ENCODE measurements around the gene SYTL2. TPM values are rescaled to one million over a fixed set of nuclear protein-coding genes. Genes with fewer than 3 reads are reported as not detected.

SYTL2 gene
- total and polyA plus RNA-seq, 9 donors: 4.2 to 26.1 (median 8.2) TPM

DNA sequence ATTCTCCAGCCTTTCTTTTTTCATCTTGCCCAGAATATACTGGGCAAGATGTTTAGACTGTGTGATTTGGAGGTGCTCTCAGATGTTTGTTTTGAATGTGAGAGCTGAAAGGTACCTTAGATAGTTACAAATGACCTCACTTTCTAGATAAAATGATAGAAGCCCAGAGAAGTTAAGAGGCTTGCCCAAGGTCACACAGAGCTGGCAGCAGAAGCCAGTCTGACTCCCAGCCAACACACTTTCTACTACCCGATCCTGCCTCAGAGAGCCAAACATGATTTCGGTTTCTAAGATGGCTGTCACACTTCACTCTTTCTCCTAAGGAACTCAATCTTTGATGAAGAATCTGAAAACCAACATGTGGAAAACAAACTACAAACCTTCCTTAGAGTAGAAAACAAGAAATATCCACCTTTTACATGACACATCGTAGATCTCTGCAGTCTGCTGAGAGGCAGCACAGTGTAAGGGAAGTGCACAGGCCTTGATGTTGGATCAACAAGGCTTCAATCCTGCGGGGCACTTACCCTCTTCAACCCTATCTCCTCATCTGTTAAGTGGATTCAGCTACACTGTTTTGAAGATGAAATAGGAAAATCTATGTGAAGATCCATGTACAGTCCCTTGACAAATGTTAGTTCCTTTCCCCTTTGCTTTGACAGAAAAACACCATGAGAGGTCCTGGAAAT is 58.6 kb downstream of the SYTL2 start:
- Histone ChIP-seq H3K9me3 (no peaks in the 10 kb centered on the region), H3K4me3 (no peak overlapping the region), H3K36me3 (no peaks in the 10 kb centered on the region), H3K4me1 (ENCODE audit: insufficient read depth) (no peaks in the 10 kb centered on the region), H3K27me3 (no peaks in the 10 kb centered on the region), H3K27ac (no peak overlapping the region)
- intact Hi-C loops (cut with DNase I): no loop called here
- DNase-seq: no peak
- TF ChIP-seq POLR2A (IDR thresholded peaks at IDR 0.05): no peak
- TF ChIP-seq EP300 (IDR thresholded peaks at IDR 0.05): no peak
- WGBS, 3 donors: 70 to 77% (median 77%) methylated on average over 4 of the region's 4 CpGs

DNA sequence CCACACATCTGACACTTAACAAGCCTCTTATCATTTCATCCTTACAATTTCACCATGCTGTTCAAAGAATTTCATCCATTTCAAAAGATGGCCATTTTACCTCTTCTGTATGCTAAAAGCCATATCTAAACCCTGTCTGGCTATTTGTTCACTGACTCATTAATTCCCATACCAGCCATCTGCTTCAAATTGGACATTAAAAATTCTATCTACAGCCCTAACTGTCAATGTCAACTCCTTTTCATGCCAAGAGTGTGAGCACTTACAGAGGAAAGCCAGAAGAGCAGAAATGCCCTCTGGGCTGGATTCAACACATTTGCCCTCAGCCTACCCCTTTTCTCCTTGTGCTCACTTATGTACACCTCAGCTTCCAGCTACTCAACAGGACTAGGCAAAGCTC is 59.2 kb downstream of the SYTL2 start:
- no peak overlapping the region for H3K4me3 ChIP-seq
- intact Hi-C loops (cut with DNase I): no loop called here
- TF ChIP-seq CTCF (IDR thresholded peaks at IDR 0.05) (no peak), EP300 (IDR thresholded peaks at IDR 0.05) (no peak), POLR2A (IDR thresholded peaks at IDR 0.05) (no peak)
- DNase-seq: no peak
- no peaks in the 10 kb centered on the region for H3K27me3 ChIP-seq
- no peaks in the 10 kb centered on the region for H3K36me3 ChIP-seq
- H3K27ac ChIP-seq: no peak overlapping the region
- no peaks in the 10 kb centered on the region for H3K4me1 ChIP-seq (ENCODE audit: insufficient read depth)
- no peaks in the 10 kb centered on the region for H3K9me3 ChIP-seq

- Histone ChIP-seq H3K27ac (no peak overlapping the region), H3K4me3 (no peak overlapping the region), H3K9me3 (no peaks in the 10 kb centered on the region), H3K27me3 (no peaks in the 10 kb centered on the region), H3K36me3 (no peaks in the 10 kb centered on the region), H3K4me1 (ENCODE audit: insufficient read depth) (no peaks in the 10 kb centered on the region)
- intact Hi-C loops (cut with DNase I): no loop called here
- TF ChIP-seq EP300 (IDR thresholded peaks at IDR 0.05) (no peak), POLR2A (IDR thresholded peaks at IDR 0.05) (no peak), CTCF (IDR thresholded peaks at IDR 0.05) (no peak)
- no peak for DNase-seq
- WGBS, 3 donors: 83 to 84% (median 83%) methylated on average over 3 of the region's 3 CpGs
Measured at GRCh38 chr11:85750646-85751045, 60.3 kb downstream of the SYTL2 start.

- intact Hi-C loops (cut with DNase I): no loop called here
- no peaks in the 10 kb centered on the region for H3K27me3 ChIP-seq
- WGBS, 3 donors: 95 to 98% (median 98%) methylated on average over 2 of the region's 2 CpGs
Measured at GRCh38 chr11:85749884-85750283, 61.1 kb downstream of the SYTL2 start.

More at GRCh38 chr11:85749884-85750283, 61.1 kb downstream of the SYTL2 start:
- TF ChIP-seq CTCF (IDR thresholded peaks at IDR 0.05): no peak
- TF ChIP-seq POLR2A (IDR thresholded peaks at IDR 0.05): no peak
- no peak for TF ChIP-seq EP300 (IDR thresholded peaks at IDR 0.05)
- DNase-seq: no peak
- H3K4me3 ChIP-seq: no peak overlapping the region
- H3K36me3 ChIP-seq: no peaks in the 10 kb centered on the region
- no peak overlapping the region for H3K27ac ChIP-seq
- no peaks in the 10 kb centered on the region for H3K9me3 ChIP-seq
- no peaks in the 10 kb centered on the region for H3K4me1 ChIP-seq (ENCODE audit: insufficient read depth)

Measured in ovary (tissue), 9 donors.